OCI-LY7 (cell line): ENCODE results near the gene SAMD10.

ENCODE experiments used
- EZH2phosphoT487 ChIP-seq: fragments of 200-600 bp; sonication (generic); IDR thresholded peaks from 2 replicates; pipeline ENCODE4 v1.6.1; 2018; ENCODE audit warnings: low read depth, borderline replicate concordance, mild to moderate bottlenecking, mixed run types, antibody characterized with exemption, low read length, moderate library complexity, mixed read lengths
- TF ChIP-seq, protein P1 (sequence below): fragments of 200-600 bp; sonication (generic); conservative IDR thresholded peaks from 2 replicates; pipeline ENCODE4 v1.5.1; 2014; ENCODE audit warnings: mild to moderate bottlenecking, antibody characterized with exemption, low read length, moderate library complexity, mixed read lengths

- TF ChIP-seq, protein P1, sequence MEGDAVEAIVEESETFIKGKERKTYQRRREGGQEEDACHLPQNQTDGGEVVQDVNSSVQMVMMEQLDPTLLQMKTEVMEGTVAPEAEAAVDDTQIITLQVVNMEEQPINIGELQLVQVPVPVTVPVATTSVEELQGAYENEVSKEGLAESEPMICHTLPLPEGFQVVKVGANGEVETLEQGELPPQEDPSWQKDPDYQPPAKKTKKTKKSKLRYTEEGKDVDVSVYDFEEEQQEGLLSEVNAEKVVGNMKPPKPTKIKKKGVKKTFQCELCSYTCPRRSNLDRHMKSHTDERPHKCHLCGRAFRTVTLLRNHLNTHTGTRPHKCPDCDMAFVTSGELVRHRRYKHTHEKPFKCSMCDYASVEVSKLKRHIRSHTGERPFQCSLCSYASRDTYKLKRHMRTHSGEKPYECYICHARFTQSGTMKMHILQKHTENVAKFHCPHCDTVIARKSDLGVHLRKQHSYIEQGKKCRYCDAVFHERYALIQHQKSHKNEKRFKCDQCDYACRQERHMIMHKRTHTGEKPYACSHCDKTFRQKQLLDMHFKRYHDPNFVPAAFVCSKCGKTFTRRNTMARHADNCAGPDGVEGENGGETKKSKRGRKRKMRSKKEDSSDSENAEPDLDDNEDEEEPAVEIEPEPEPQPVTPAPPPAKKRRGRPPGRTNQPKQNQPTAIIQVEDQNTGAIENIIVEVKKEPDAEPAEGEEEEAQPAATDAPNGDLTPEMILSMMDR, result no peak
- TF ChIP-seq EZH2phosphoT487, result no peak
Observed at GRCh38 chr20:63950701-63951397, 28.6 kb downstream of the SAMD10 start.
